Left hindlimb (tissue), 1 donor: Measurements from ENCODE around the gene OSBPL6.

Experiments used
- DNase-seq: peaks from one replicate; pipeline ENCODE4 v3.0.0-alpha.2; 2018

OSBPL6 gene

DNA sequence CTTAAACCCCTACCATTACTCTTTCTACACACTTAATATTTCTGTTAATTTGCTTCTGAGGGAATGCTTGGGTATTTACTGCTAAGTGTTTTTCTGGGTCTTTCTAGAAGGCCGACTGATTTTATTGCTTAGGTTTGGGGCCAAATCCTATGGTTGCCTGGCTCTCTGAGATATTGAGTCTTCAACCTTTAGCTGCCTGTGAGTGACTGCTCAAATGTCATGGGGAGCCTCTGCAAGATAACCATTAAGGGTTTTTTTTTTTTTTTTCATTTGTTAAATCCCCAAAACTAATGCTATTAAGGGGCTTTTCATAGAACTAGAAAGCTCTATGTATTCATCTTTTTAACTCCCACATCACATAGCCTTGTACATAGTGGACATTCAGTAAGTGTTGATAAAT lies 5.0 kb downstream of the OSBPL6 start:
- no peak for DNase-seq

GRCh38 chr2:178200331-178200730 lies 6.0 kb downstream of the OSBPL6 start:
- DNase-seq, result no peak

GRCh38 chr2:178202927-178203326 lies 8.6 kb downstream of the OSBPL6 start:
- no peak for DNase-seq

GRCh38 chr2:178204977-178205376 lies 10.7 kb downstream of the OSBPL6 start:
- no peak for DNase-seq

DNA sequence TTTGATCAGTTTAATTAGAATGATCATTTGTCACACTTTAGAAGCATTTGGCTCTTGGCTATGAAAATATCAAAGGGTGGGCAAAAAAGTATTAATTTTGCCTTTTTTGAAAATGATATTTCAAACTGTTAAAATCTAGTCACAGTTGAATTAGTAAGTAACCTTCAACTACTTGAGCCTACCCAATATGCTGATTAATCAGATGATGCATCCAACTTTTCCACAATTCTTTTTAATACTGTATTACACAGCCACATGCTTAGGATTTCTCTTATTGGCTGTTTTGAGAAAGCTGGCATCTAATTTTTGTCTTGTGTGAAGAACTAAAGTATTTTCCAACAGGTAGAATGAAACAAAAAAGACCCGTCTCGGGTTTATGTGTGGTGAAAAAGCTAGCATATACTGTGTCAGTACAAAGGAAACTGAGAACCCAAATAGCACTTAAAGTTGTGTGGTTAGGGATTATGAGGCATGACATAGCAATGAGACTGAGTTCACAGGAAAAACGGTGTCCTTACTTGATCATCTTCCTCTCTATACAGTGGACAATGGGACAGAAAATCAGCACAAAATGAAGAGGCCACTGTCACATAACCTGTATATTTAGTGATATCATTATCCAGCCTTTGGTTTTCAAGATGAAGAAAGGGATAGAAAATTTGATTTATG lies 11.7 kb downstream of the OSBPL6 start:
- DNase-seq, result no peak

- DNase-seq, result no peak
Measured at GRCh38 chr2:178208336-178208735, 14.0 kb downstream of the OSBPL6 start.

DNA sequence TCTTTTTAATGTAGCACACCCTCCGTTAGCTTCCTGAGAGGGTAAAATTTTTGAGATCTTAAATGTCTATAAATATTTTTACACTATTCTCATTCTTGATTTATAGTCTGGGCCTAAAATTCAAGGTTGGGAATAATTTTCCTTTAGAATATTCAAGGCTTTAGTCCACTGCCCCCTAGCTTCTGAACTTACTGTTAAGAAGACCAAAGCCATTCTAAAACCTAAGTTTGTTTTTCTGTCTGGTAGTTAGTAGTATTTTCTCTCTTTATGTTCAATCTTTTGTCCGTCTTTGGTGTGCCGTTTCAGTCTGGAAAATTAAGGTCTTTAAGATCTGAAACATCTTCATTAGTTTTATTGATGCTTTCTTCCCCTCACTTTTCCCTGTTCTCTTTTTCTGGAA lies 14.5 kb downstream of the OSBPL6 start:
- DNase-seq, result no peak

DNA sequence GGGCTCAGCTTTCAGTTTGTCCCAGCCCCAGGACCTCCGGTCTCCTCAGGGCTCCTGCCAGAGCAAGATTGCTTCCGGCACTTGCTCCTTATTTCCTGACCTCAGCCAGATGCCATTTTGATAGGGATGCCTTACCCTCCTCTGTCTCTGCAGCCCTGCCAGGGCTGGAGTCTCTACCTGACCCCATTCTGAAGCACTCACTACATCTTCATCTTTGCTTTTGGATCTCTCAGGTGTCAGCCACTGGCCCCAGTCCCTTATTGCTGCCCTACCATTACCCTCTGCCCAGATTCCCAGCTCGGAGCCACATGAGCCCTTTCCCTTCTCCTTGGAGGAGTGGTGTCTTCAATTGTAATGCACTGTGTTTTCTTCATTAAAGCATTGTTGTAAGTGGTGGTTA lies 17.1 kb downstream of the OSBPL6 start:
- no peak for DNase-seq

DNA sequence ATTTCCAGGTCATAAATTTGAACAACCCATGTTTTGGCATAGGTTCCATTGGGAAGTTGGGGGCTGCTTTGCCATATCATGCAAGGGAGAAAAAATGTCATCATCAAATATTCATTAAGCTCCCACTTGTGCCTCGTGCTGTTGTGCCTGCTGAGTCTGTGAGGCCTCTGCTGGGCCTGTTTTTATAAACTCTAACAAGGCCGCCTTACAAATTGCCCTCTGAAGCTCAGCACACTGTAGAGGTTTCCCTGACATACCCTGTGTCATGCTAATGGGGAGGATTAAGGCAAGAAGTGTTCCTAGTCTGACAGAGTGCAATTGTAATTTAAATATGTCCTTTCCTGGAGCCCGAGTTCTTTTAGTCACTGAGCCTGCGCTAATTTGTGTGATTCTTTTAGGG lies 17.6 kb downstream of the OSBPL6 start:
- no peak for DNase-seq

DNA sequence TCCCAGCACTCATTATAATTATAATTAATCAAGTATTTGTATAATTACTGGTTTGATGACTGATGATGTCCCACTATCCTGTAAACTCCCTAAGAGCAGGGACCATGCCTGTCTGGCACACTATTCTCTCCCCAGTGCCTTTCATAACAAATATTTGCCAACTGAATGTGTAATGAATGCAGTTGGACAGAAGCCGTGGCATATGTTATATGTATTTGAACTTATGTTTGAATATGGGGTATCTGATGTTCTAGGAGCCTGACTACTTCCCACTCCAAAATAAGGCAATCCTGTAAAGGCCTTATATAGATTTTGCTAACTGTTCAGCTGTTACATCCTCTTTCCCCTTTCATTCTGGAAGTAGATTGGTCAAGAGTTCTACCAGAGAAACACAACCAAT lies 19.7 kb downstream of the OSBPL6 start:
- no peak for DNase-seq

DNA sequence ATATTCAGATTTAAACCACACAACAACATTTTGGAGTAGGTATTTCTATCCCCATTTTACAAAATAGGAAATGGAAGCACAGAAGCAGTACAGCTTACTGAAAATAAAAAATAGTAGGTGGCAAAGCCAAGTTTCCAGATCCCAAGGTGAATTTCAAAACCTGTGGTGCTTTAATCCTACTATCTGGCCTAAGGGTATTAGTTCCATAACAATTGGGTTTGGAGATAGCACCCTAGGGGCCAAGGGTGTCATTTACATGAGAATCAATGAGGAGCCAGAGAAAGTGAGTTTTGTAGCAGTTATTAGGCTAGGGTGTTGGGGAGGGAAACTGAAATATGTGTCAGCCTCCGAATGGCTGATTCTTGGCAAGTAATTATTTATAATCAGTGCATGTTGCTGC lies 24.9 kb downstream of the OSBPL6 start:
- no peak for DNase-seq

- no peak for DNase-seq
Measured at GRCh38 chr2:178220814-178221213, 26.5 kb downstream of the OSBPL6 start.

DNA sequence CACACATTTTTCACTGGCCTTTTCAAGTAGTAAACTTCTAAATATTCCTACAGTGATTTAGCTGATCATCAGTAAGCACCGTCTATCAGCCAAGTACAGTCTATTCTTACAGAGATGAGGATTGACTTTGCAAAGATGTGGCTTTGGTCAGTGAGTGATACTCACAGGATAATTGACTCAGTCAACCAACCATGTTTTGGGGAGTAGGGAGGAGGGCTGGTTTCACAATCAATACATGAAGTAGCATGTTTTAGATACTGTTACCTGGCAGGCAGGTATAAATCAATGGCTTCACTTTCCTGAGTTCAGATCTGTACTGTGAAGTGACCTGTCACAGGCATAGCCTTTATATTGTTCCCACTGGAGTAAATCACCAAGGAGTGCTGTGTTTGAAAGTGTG lies 27.2 kb downstream of the OSBPL6 start:
- DNase-seq, result no peak

- DNase-seq, result no peak
Measured at GRCh38 chr2:178223806-178224205, 29.5 kb downstream of the OSBPL6 start.

- no peak for DNase-seq
Measured at GRCh38 chr2:178225006-178225805, 30.9 kb downstream of the OSBPL6 start.

GRCh38 chr2:178227187-178227586 lies 32.9 kb downstream of the OSBPL6 start:
- no peak for DNase-seq

DNA sequence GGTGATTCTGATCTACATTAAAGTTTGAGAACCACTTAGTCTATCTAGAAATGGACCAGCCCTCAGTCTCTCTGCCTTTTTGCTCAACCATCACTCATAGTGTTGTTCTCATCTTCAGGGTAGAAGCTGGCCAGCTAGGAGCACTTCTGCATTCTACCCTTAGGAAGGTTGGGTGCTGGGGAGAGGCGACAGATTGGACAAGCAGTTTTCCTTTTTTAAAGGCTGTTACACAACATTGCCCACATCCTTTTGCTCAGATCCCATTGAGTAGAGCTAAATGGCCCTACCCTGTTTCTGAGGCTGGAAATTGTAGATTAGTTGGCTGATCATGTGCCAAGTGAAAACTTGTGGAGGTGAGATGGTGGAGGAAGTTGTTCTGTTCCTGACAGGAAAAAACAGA lies 35.6 kb downstream of the OSBPL6 start:
- DNase-seq, result no peak

DNA sequence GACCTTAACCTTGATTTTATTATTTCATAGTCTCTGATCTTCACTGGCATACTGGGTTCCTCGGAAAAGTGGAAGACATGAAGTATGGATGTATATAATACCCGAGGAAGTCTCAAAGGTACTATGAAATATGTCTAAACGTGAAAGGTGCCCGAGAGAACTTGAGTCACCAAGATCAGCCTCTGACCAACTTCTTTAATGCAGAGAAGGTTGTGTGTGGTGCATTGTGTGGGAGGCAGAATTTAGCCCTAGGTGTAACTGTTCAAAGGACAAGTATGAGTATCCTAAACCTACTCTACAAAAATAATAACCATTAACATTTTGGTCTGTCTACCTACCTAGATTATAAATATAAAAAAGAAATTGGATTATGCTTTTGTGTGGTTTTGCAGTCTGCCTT lies 36.1 kb downstream of the OSBPL6 start:
- DNase-seq, result no peak

DNA sequence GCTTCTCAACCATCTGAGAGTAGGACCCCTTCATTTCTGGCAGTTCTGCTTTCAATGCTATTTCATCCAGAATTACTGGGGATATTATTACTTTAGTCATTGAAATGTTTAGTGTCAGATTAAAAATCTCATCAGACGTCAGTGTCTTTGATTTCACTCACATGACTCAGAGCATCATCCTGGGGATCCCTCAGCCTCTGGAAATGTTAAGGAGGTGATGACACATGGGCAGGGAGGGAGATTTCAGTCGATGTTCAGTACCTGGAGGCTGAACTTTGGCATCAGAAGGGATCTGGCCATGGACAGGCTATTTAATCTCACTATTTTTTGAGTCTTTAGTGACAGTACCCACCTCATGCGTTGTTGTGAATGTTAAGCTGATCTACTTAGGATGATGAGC lies 39.1 kb downstream of the OSBPL6 start:
- no peak for DNase-seq

DNA sequence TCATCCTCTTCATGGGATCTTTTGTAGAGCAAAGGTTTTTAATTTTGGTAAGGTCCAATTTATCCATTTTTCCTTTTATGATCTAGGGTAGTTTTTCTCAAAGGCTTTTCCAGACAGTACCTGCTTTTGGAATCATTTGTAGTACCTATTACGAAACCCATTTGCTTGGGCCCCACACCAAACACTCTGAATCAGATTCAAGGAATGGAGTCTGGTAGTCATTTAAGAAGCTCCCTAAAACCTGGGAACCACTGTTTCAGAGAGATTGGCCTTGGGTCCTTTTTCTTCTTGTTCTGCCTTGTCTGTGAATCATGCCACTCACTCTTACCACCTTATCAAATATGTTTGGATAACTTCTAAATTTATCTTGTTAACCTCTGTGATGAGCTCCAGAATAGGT lies 40.3 kb downstream of the OSBPL6 start:
- no peak for DNase-seq

DNA sequence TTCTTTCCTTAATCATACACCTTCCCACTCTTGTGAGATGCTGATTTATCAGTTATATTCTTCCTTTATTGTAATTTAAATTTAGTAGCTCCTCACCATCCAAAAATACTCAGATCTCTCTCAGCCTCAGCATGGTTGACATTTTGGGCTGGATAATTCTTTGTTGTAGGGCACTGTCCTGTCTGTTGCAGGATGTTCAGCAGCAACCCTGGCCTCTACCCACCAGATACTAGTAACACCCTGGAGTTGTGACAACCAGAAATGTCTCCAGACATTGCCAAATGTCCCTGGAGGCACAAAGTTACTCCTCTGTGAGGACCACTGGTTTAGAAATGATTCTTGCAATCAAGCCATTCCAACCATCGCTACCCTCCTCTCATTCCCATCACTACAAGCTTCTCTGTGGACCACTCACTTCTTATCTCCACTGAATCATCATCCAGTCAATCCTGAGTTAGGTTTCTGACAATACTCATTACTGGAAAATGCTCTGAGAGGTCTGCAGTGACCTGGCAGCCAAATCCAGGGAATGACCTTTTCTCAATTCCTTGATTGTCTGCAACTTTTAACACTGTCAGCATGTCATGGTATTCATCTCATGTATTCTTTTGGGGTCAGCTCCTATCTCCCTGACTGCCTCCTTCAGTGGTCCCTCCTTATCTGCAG lies 43.3 kb downstream of the OSBPL6 start:
- DNase-seq, result no peak

GRCh38 chr2:178238154-178238521 lies 43.8 kb downstream of the OSBPL6 start:
- DNase-seq, result no peak

- DNase-seq, result no peak
Measured at GRCh38 chr2:178238750-178239149, 44.4 kb downstream of the OSBPL6 start.

DNA sequence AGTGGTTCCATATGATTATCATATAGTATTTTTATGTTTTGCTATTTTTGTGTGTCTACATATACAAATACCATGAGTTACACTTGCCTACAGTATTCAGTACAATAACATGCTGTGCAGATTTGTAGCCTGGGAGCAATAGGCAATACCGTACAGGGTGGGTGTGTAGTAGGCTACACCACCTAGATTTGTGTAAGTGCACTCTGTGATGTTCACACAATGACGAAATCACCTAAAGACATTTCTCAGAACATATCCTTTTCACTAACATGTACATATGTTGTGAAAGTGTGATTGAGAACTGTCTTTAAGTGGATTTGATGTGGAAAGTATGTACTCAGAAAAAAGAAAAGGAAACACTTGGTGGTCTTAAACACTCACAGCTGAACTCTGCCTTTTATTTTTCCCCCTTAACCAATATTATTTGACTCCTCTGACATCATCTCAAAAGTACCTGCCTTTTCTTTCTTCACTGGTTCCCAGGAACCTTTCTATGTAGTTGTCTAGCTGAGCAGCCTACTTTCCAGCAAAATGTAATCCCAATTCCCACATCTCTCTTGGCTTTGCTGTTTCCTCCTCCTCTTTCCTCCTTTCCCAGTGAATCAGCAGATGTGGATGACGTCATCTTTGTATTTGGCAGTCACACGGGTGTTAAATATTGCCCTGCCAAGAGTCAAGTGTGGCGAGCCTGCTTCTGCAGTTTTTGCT lies 47.7 kb downstream of the OSBPL6 start:
- peak; percentile 87 for DNase-seq
